Activated T-cell treated with anti-CD3 and anti-CD28 coated beads for 24 hours (primary cell): ENCODE measurements around the gene CCDC102A.
"Not testable (repeated sequence)": the region's sequence is repeated elsewhere in the genome, so short reads cannot be mapped to it uniquely, and the experiment has no call there.

ENCODE experiments used
- DNase-seq: peaks from one replicate; pipeline ENCODE4 v3.0.0-alpha.2; 2020; ENCODE audit warnings: low read depth

Gene CCDC102A

GRCh38 chr16:57565461-57565860 lies 29.1 kb upstream of the CCDC102A start:
- DNase-seq: no peak

GRCh38 chr16:57564571-57565270 lies 28.4 kb upstream of the CCDC102A start:
- no peak for DNase-seq

GRCh38 chr16:57563761-57564160 lies 27.4 kb upstream of the CCDC102A start:
- DNase-seq: no peak

- DNase-seq: no peak
These were observed 27.0 kb upstream of the CCDC102A start for GRCh38 chr16:57563487-57563750.

GRCh38 chr16:57562669-57563486 lies 26.5 kb upstream of the CCDC102A start:
- DNase-seq: no peak

- no peak for DNase-seq
These were observed 25.7 kb upstream of the CCDC102A start for GRCh38 chr16:57562066-57562465.

GRCh38 chr16:57559072-57559790 lies 22.9 kb upstream of the CCDC102A start:
- DNase-seq: no peak

GRCh38 chr16:57556941-57557541 lies 20.7 kb upstream of the CCDC102A start:
- DNase-seq: no peak

GRCh38 chr16:57555831-57556230 lies 19.5 kb upstream of the CCDC102A start:
- no peak for DNase-seq

GRCh38 chr16:57551057-57551456 lies 14.7 kb upstream of the CCDC102A start:
- no peak for DNase-seq

- no peak for DNase-seq
These were observed 13.4 kb upstream of the CCDC102A start for GRCh38 chr16:57549730-57550129.

GRCh38 chr16:57548408-57548807 lies 12.0 kb upstream of the CCDC102A start:
- DNase-seq: no peak

- DNase-seq: not testable (repeated sequence)
These were observed 11.2 kb upstream of the CCDC102A start for GRCh38 chr16:57547524-57547923.

- DNase-seq: no peak
These were observed 7.8 kb upstream of the CCDC102A start for GRCh38 chr16:57544124-57544653.

- no peak for DNase-seq
These were observed 5.5 kb upstream of the CCDC102A start for GRCh38 chr16:57541754-57542435.

GRCh38 chr16:57540906-57541753 lies 4.8 kb upstream of the CCDC102A start:
- DNase-seq: no peak

- DNase-seq: no peak
These were observed 4.0 kb upstream of the CCDC102A start for GRCh38 chr16:57540387-57540786.

- no peak for DNase-seq
These were observed 2.9 kb upstream of the CCDC102A start for GRCh38 chr16:57539072-57539796.

- no peak for DNase-seq
These were observed 1.9 kb upstream of the CCDC102A start for GRCh38 chr16:57538235-57538721.
